IPS DF 6.9 (cell line): ENCODE results near the gene LAMTOR2.
"Not testable (repeated sequence)": the region's sequence is repeated elsewhere in the genome, so short reads cannot be mapped to it uniquely, and the experiment has no call there.

ENCODE experiments used
- DNase-seq: peaks from one replicate; pipeline ENCODE4 v3.0.0-alpha.2; 2013; ENCODE audit warnings: low read depth, low spot score
- H3K27ac ChIP-seq: one replicate; pipeline ENCODE4 v1.5.1; 2013; ENCODE audit warnings: low read length, control low read depth
- H3K27me3 ChIP-seq: 2 replicates; pipeline ENCODE4 v1.6.1; 2013; ENCODE audit warnings: mild to moderate bottlenecking, low read length; ENCODE audit not compliant: control insufficient read depth, insufficient read depth
- H3K36me3 ChIP-seq: 2 replicates; pipeline ENCODE4 v1.6.1; 2013; ENCODE audit warnings: low read length; ENCODE audit not compliant: control insufficient read depth, insufficient read depth
- H3K4me1 ChIP-seq: 2 replicates; pipeline ENCODE4 v1.6.1; 2013; ENCODE audit warnings: low read length; ENCODE audit not compliant: control insufficient read depth, insufficient read depth
- H3K4me3 ChIP-seq: 2 replicates; pipeline ENCODE4 v1.5.1; 2013; ENCODE audit warnings: mild to moderate bottlenecking, low read length
- H3K9me3 ChIP-seq: 2 replicates; pipeline ENCODE4 v1.6.1; 2013; ENCODE audit warnings: low read length, inconsistent platforms; ENCODE audit not compliant: control insufficient read depth, insufficient read depth
- WGBS: extraction: QIAGEN DNeasy Blood & Tissue Kit; methylation state at CpG from one replicate; pipeline ENCODE4 v1.1.7; 2013; ENCODE audit warnings: mixed read lengths, missing lambda C conversion rate; ENCODE audit not compliant: insufficient read length, insufficient coverage; 5-methylcytosine and 5-hydroxymethylcytosine counted together

Gene LAMTOR2

GRCh38 chr1:156065212-156065611 is 10.6 kb downstream of the LAMTOR2 start:
- Histone ChIP-seq H3K27ac (no peak overlapping the region), H3K4me1 (peaks cover 3% of the 10 kb centered on the region; the same call in 1 of the 2 replicates), H3K27me3 (no peaks in the 10 kb centered on the region), H3K9me3 (no peaks in the 10 kb centered on the region), H3K36me3 (peaks cover 3% of the 10 kb centered on the region; the same call in 1 of the 2 replicates), H3K4me3 (no peak overlapping the region)
- no CpG with 5 or more reads among the region's 3 CpGs for WGBS
- no peak for DNase-seq

DNA sequence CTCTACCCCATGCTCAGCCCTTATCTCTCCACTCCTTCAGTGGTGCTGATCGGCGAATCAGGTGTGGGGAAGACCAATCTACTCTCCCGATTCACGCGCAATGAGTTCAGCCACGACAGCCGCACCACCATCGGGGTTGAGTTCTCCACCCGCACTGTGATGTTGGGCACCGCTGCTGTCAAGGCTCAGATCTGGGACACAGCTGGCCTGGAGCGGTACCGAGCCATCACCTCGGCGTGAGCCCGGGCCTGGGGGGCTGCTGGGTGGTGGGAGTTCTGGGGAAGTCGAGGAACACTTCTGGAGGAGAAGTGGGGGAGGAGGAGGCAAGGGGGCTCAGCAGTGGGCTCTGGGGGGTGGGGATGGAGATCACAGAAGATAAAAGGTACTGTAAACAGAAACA is 11.3 kb downstream of the LAMTOR2 start:
- Histone ChIP-seq H3K27me3 (no peaks in the 10 kb centered on the region), H3K4me3 (no peak overlapping the region), H3K36me3 (peaks cover 3% of the 10 kb centered on the region; the same call in 1 of the 2 replicates), H3K27ac (no peak overlapping the region), H3K9me3 (no peaks in the 10 kb centered on the region), H3K4me1 (peaks cover 3% of the 10 kb centered on the region; the same call in 1 of the 2 replicates)
- DNase-seq = no peak
- WGBS = no CpG with 5 or more reads among the region's 16 CpGs

- DNase-seq = no peak
- Histone ChIP-seq H3K36me3 (peaks cover 3% of the 10 kb centered on the region; the same call in 1 of the 2 replicates), H3K4me1 (peaks cover 3% of the 10 kb centered on the region; the same call in 1 of the 2 replicates), H3K27ac (no peak overlapping the region), H3K9me3 (no peaks in the 10 kb centered on the region), H3K4me3 (no peak overlapping the region), H3K27me3 (no peaks in the 10 kb centered on the region)
- no CpG with 5 or more reads among the region's 2 CpGs for WGBS
Observed at GRCh38 chr1:156067262-156067661, 12.7 kb downstream of the LAMTOR2 start.

DNA sequence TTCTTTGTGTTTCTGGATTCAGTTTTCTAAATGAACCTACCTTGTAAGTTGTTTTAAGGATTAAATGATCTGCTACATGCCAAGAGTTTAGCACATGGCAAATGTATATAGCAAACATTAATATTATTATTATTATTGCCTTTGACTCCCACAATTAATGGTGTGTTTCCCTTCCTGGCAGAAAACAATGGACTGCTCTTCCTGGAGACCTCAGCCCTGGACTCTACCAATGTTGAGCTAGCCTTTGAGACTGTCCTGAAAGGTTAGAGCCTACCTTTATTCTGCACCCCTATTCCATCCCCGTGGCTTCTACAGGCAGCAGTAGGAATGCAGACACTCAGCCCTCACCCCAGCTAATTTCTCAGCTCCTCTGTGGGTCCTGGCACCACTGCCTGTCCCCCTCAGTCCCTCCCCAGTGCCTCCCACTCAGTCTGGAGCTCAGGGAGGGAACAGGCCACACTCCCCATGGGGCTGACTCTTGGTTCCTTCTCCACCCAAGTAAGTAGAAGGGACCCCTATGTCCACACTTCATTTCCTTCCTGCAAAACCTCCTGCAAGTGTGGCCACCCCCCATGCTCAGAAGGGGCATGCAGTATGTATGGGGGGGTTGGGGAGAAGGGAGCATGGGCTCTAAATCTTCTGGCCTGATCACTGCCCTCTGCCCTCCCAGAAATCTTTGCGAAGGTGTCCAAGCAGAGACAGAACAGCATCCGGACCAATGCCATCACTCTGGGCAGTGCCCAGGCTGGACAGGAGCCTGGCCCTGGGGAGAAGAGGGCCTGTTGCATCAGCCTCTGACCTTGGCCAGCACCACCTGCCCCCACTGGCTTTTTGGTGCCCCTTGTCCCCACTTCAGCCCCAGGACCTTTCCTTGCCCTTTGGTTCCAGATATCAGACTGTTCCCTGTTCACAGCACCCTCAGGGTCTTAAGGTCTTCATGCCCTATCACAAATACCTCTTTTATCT is 15.2 kb downstream of the LAMTOR2 start:
- H3K27ac ChIP-seq = no peak overlapping the region
- H3K4me1 ChIP-seq = peaks cover 11% of the 10 kb centered on the region

DNA sequence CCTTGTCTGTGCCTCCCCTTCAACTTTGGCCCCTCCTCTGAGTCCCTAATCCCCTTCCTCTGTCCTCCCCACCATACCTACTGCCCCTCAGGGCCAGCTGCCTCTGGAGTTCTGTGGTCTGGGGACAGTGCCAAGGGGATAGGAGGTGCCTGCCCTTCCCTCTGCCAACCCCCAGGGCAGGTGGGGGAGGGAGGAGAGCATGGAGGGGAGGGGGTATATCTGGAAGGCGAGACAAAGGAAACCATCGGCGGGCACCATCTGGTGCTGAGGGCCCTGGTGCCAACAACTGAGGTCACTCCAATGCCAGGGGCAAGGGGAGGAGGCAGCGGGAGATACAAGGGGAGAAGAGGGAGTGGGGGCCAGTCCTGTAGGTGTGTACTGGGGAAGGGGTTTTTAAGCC is 16.0 kb downstream of the LAMTOR2 start:
- H3K36me3 ChIP-seq = 0 out of 2 replicates have a peak, but pooled peaks cover 3% of the 10 kb centered on the region
- peaks cover 18% of the 10 kb centered on the region for H3K4me1 ChIP-seq
- DNase-seq = no peak
- no peaks in the 10 kb centered on the region for H3K27me3 ChIP-seq
- whole genome bisulfite sequencing = no CpG with 5 or more reads among the region's 4 CpGs
- no peaks in the 10 kb centered on the region for H3K9me3 ChIP-seq
- no peak overlapping the region for H3K4me3 ChIP-seq
- H3K27ac ChIP-seq = no peak overlapping the region

More for the DNA sequence above, 15.2 kb downstream of the LAMTOR2 start:
- WGBS = no CpG with 5 or more reads among the region's 3 CpGs
- no peaks in the 10 kb centered on the region for H3K27me3 ChIP-seq
- H3K9me3 ChIP-seq = no peaks in the 10 kb centered on the region
- DNase-seq = no peak
- peaks cover 3% of the 10 kb centered on the region; the same call in 1 of the 2 replicates for H3K36me3 ChIP-seq
- H3K4me3 ChIP-seq = no peak overlapping the region

DNA sequence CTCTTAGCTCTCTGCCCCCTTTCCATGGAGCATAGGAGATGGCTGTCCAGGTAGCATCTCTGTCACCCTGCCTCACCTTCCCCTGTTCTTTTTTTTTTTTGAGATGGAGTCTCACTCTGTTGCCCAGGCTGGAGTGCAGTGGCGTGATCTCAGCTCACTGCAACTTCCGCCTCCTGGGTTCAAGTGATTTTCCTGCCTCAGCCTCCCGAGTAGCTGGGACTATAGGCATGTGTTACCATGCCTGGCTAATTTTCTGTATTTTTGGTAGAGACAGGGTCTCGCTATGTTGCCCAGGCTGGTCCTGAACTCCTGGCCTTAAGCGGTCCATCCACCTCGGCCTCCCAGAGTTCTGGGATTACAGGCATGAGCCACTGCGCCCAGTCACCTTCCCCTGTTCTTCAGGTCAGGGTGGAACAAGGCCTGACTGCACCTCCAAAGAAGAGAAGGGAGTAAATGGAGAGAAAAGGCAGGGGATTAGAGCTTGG is 16.8 kb downstream of the LAMTOR2 start:
- not testable (repeated sequence) for H3K36me3 ChIP-seq, H3K27ac ChIP-seq, H3K4me3 ChIP-seq, H3K27me3 ChIP-seq, H3K9me3 ChIP-seq, DNase-seq
- no CpG with 5 or more reads among the region's 7 CpGs for WGBS
- H3K4me1 ChIP-seq = peaks cover 20% of the 10 kb centered on the region

DNA sequence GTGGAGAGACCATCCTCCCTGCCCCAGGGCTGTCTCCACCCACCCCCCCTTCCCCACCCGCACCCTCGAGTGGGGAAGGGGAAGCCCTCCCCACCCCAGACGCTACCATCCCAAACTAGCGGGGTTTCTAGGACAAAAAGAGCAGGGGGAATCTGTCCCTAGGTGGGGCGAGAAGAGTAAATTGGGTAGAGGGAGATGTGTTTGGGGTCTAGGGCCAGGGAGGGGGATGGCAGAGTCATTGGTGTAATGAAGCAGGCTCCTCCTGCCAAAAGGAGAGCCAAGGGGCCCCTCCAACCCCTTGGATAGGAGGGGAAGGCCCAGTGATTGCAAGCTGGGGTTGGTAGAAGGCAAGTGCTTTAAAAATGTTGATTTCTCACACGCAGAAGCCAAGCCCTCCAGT is 17.7 kb downstream of the LAMTOR2 start:
- no peak for DNase-seq
- H3K4me3 ChIP-seq = no peak overlapping the region
- H3K4me1 ChIP-seq = peaks cover 25% of the 10 kb centered on the region
- H3K27me3 ChIP-seq = no peaks in the 10 kb centered on the region
- no peak overlapping the region for H3K27ac ChIP-seq
- 0 out of 2 replicates have a peak, but pooled peaks cover 3% of the 10 kb centered on the region for H3K36me3 ChIP-seq
- WGBS = no CpG with 5 or more reads among the region's 6 CpGs
- H3K9me3 ChIP-seq = no peaks in the 10 kb centered on the region

DNA sequence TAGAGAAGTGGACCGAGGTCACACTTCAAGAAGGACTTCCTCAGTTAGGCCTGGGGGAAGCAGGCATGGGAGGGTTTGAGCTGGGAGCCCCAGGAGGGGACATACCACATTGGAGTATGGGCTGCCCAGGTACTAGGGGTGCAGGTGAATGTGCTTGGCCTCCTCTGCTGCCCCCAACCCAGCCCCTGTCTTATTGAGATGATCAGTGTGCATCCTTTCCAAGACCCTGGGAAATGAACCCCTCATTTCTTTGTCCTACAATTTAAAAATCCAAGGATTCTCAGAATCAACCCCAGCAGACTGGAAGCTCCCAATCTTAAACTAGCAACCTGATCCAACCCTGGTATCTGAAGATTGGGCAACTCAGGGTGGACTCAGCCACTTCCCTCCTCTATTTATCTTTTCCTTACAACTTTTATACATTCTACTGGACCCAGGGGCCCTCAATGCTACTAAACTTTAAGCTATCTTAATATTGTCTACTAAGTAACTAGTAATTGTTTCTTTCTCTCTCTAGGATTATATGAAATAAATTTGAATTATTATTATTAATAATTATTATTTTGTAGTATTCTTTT is 18.6 kb downstream of the LAMTOR2 start:
- DNase-seq = no peak

GRCh38 chr1:156073740-156074139 is 19.2 kb downstream of the LAMTOR2 start:
- H3K9me3 ChIP-seq = no peaks in the 10 kb centered on the region
- no peak overlapping the region for H3K27ac ChIP-seq
- no CpG with 5 or more reads among the region's 5 CpGs for WGBS
- DNase-seq = no peak
- H3K27me3 ChIP-seq = no peaks in the 10 kb centered on the region
- no peak overlapping the region for H3K4me3 ChIP-seq
- H3K36me3 ChIP-seq = 0 out of 2 replicates have a peak, but pooled peaks cover 3% of the 10 kb centered on the region
- H3K4me1 ChIP-seq = peaks cover 29% of the 10 kb centered on the region

More for the DNA sequence above, 18.6 kb downstream of the LAMTOR2 start:
- H3K27ac ChIP-seq = no peak overlapping the region
- no peak overlapping the region for H3K4me3 ChIP-seq
- no peaks in the 10 kb centered on the region for H3K27me3 ChIP-seq
- no peaks in the 10 kb centered on the region for H3K9me3 ChIP-seq
- no CpG with 5 or more reads among the region's 1 CpG for WGBS
- H3K4me1 ChIP-seq = peaks cover 29% of the 10 kb centered on the region
- H3K36me3 ChIP-seq = 0 out of 2 replicates have a peak, but pooled peaks cover 3% of the 10 kb centered on the region

- no CpG with 5 or more reads among the region's 8 CpGs for WGBS
- Histone ChIP-seq H3K4me1 (peaks cover 29% of the 10 kb centered on the region), H3K27ac (no peak overlapping the region), H3K27me3 (no peaks in the 10 kb centered on the region), H3K9me3 (no peaks in the 10 kb centered on the region), H3K4me3 (no peak overlapping the region), H3K36me3 (0 out of 2 replicates have a peak, but pooled peaks cover 2% of the 10 kb centered on the region)
- no peak for DNase-seq
Observed at GRCh38 chr1:156074661-156075060, 20.1 kb downstream of the LAMTOR2 start.
